HepG2 (cell line): ENCODE data around the gene CAMTA1.

Experiments used
- POLR2AphosphoS2 ChIP-seq: IDR thresholded peaks from 2 replicates; pipeline ENCODE4 v1.6.1; 2011; ENCODE audit warnings: low read depth, low read length, improper control_type of control experiment
- ZNF496 ChIP-seq: sonication (generic); formaldehyde crosslinking; IDR thresholded peaks from 2 replicates; pipeline ENCODE4 v1.8.1; 2023; ENCODE audit warnings: mild to moderate bottlenecking, moderate library complexity, missing genetic modification reagents; ENCODE audit not compliant: insufficient replicate concordance
- ZNF530 ChIP-seq: sonication (generic); formaldehyde crosslinking; IDR thresholded peaks from 2 replicates; pipeline ENCODE4 v1.5.0; 2020; ENCODE audit warnings: low read depth, mild to moderate bottlenecking, missing genetic modification reagents
- TF ChIP-seq, protein P1 (sequence below): sonication (generic); formaldehyde crosslinking; IDR thresholded peaks from 2 replicates; pipeline ENCODE4 v1.5.0; 2020; ENCODE audit warnings: mild to moderate bottlenecking, missing genetic modification reagents, moderate library complexity

DNA sequence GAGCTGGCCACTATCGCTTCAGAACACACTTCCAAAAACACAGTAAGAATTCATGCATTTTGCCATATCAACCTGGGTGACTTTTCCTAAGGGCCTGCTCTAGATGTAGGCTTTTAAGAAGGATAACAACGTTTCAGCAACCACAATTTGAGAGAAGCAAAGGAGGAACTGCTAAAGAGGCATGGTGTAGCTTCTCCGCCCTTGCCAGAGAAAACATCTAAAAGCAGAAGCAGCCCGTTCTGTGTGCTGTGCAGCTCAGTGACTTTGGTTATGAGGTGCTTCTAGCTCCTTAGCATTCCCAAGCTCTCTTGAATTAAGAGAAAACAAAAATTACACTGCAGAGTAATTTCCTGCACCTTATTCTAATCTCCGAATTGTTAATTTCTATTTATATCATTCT is 1001.5 kb downstream of the CAMTA1 start:
- TF ChIP-seq, protein P1, sequence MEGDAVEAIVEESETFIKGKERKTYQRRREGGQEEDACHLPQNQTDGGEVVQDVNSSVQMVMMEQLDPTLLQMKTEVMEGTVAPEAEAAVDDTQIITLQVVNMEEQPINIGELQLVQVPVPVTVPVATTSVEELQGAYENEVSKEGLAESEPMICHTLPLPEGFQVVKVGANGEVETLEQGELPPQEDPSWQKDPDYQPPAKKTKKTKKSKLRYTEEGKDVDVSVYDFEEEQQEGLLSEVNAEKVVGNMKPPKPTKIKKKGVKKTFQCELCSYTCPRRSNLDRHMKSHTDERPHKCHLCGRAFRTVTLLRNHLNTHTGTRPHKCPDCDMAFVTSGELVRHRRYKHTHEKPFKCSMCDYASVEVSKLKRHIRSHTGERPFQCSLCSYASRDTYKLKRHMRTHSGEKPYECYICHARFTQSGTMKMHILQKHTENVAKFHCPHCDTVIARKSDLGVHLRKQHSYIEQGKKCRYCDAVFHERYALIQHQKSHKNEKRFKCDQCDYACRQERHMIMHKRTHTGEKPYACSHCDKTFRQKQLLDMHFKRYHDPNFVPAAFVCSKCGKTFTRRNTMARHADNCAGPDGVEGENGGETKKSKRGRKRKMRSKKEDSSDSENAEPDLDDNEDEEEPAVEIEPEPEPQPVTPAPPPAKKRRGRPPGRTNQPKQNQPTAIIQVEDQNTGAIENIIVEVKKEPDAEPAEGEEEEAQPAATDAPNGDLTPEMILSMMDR = no peak
- TF ChIP-seq POLR2AphosphoS2 (no peak), ZNF496 (CRISPR knock-in tag) (no peak), ZNF530 (CRISPR knock-in tag) (no peak)
